ENCODE data around the gene OSER1.

OSER1 gene

GRCh38 chr20:44185574-44185973 lies 25.0 kb downstream of the OSER1 start:
- Histone ChIP-seq H3K27me3 (ENCODE audit: insufficient read depth, low read depth) (no peaks in the 10 kb centered on the region), H4K20me1 (ENCODE audit: insufficient read depth) (no peaks in the 10 kb centered on the region), H3K79me2 (ENCODE audit: insufficient read depth, low read depth) (no peaks in the 10 kb centered on the region), H3K4me3 (IDR thresholded peaks at IDR 0.05; ENCODE audit: insufficient read depth, low read depth, low read length) (no peak overlapping the region), H3K9ac (no peak overlapping the region), H3K27ac (no peak overlapping the region), H3K4me1 (ENCODE audit: low read depth, poor library complexity, severe bottlenecking) (no peaks in the 10 kb centered on the region), H3K36me3 (ENCODE audit: insufficient read depth) (no peaks in the 10 kb centered on the region), H3K4me2 (no peak overlapping the region), H2AFZ (ENCODE audit: low read depth) (no peak overlapping the region)
- TF ChIP-seq CTCF (conservative IDR thresholded peaks at IDR 0.05; ENCODE audit: low read depth, low read length) = no peak

- Histone ChIP-seq H3K27me3 (ENCODE audit: insufficient read depth, low read depth) (no peaks in the 10 kb centered on the region), H3K27ac (no peak overlapping the region), H3K4me1 (ENCODE audit: low read depth, poor library complexity, severe bottlenecking) (no peaks in the 10 kb centered on the region), H3K4me3 (IDR thresholded peaks at IDR 0.05; ENCODE audit: insufficient read depth, low read depth, low read length) (no peak overlapping the region), H4K20me1 (ENCODE audit: insufficient read depth) (no peaks in the 10 kb centered on the region), H3K4me2 (no peak overlapping the region), H2AFZ (ENCODE audit: low read depth) (no peak overlapping the region), H3K9ac (no peak overlapping the region), H3K36me3 (ENCODE audit: insufficient read depth) (no peaks in the 10 kb centered on the region), H3K79me2 (ENCODE audit: insufficient read depth, low read depth) (no peaks in the 10 kb centered on the region)
- TF ChIP-seq CTCF (conservative IDR thresholded peaks at IDR 0.05; ENCODE audit: low read depth, low read length) = no peak
Measured at GRCh38 chr20:44183282-44183681, 27.3 kb downstream of the OSER1 start.

- Histone ChIP-seq H3K4me2 (no peak overlapping the region), H2AFZ (ENCODE audit: low read depth) (no peak overlapping the region), H3K36me3 (ENCODE audit: insufficient read depth) (no peaks in the 10 kb centered on the region), H3K79me2 (ENCODE audit: insufficient read depth, low read depth) (no peaks in the 10 kb centered on the region), H3K4me3 (IDR thresholded peaks at IDR 0.05; ENCODE audit: insufficient read depth, low read depth, low read length) (no peak overlapping the region), H3K4me1 (ENCODE audit: low read depth, poor library complexity, severe bottlenecking) (no peaks in the 10 kb centered on the region), H3K9ac (no peak overlapping the region), H3K27ac (no peak overlapping the region), H3K27me3 (ENCODE audit: insufficient read depth, low read depth) (no peaks in the 10 kb centered on the region), H4K20me1 (ENCODE audit: insufficient read depth) (no peaks in the 10 kb centered on the region)
- no peak for TF ChIP-seq CTCF (conservative IDR thresholded peaks at IDR 0.05; ENCODE audit: low read depth, low read length)
Measured at GRCh38 chr20:44182863-44183262, 27.7 kb downstream of the OSER1 start.

GRCh38 chr20:44182135-44182765 lies 28.3 kb downstream of the OSER1 start:
- no peaks in the 10 kb centered on the region for H3K27me3 ChIP-seq (ENCODE audit: insufficient read depth, low read depth)
- no peak overlapping the region for H2AFZ ChIP-seq (ENCODE audit: low read depth)
- no peak overlapping the region for H3K4me3 ChIP-seq (IDR thresholded peaks at IDR 0.05; ENCODE audit: insufficient read depth, low read depth, low read length)
- H3K4me2 ChIP-seq = no peak overlapping the region
- H3K79me2 ChIP-seq (ENCODE audit: insufficient read depth, low read depth) = no peaks in the 10 kb centered on the region
- no peak for TF ChIP-seq CTCF (conservative IDR thresholded peaks at IDR 0.05; ENCODE audit: low read depth, low read length)
- no peak overlapping the region for H3K9ac ChIP-seq
- no peak overlapping the region for H3K27ac ChIP-seq
- H4K20me1 ChIP-seq (ENCODE audit: insufficient read depth) = no peaks in the 10 kb centered on the region
- H3K4me1 ChIP-seq (ENCODE audit: low read depth, poor library complexity, severe bottlenecking) = no peaks in the 10 kb centered on the region
- no peaks in the 10 kb centered on the region for H3K36me3 ChIP-seq (ENCODE audit: insufficient read depth)
